Measurements from ENCODE around the gene LYPD8.
"Not testable (repeated sequence)": the region's sequence is repeated elsewhere in the genome, so short reads cannot be mapped to it uniquely, and the experiment has no call there.

The LYPD8 gene

GRCh38 chr1:248755517-248755916 lies at the start of gene LYPD8:
LYPD8 (minus strand) TSS chr1:248755759; CDS start chr1:248751081, 4,678 bp downstream.
- no peak for DNase-seq (ENCODE audit: low read depth in 2 of 3, low spot score in 1 of 3)

- no peak for DNase-seq (ENCODE audit: low read depth in 2 of 3, low spot score in 1 of 3)
Measured at GRCh38 chr1:248804771-248805681, 49.5 kb upstream of the LYPD8 start.

DNA sequence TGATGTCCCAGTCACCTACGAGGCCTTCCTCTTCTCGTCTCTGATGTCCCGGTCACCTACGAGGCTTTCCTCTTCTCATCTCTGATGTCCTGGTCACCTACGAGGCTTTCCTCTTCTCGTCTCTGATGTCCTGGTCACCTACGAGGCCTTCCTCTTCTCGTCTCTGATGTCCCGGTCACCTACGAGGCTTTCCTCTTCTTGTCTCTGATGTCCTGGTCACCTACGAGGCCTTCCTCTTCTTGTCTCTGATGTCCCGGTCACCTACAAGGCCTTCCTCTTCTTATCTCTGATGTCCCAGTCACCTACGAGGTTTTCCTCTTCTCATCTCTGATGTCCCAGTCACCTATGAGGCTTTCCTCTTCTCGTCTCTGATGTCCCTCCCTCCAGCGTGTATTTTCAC lies 47.9 kb upstream of the LYPD8 start:
- DNase-seq (ENCODE audit: low read depth in 2 of 3, low spot score in 1 of 3), result not testable (repeated sequence)

DNA sequence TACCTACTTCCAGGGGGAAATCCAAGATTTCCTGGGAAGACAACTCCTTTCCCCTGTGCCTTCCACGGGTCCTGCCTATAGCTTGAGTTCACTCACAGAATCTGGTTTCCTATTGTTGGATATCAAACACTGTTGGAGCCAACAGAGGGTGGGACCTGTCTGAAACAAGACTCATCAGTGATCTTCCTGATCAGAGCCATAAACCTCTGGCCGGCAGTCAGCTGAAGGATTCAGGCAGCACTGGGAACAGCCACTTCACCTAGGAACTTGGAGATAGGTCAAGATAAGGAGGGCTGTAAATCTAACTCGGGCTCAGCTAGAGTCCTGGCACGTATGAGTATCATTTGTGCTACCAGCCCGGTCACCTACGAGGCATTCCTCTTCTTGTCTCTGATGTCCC lies 46.9 kb upstream of the LYPD8 start:
- no peak for DNase-seq (ENCODE audit: low read depth in 2 of 3, low spot score in 1 of 3)

- no peak for DNase-seq (ENCODE audit: low read depth in 2 of 3, low spot score in 1 of 3)
Measured at GRCh38 chr1:248800459-248800858, 44.9 kb upstream of the LYPD8 start.

- DNase-seq (ENCODE audit: low read depth in 2 of 3, low spot score in 1 of 3), result no peak
Measured at GRCh38 chr1:248798791-248799190, 43.2 kb upstream of the LYPD8 start.

DNA sequence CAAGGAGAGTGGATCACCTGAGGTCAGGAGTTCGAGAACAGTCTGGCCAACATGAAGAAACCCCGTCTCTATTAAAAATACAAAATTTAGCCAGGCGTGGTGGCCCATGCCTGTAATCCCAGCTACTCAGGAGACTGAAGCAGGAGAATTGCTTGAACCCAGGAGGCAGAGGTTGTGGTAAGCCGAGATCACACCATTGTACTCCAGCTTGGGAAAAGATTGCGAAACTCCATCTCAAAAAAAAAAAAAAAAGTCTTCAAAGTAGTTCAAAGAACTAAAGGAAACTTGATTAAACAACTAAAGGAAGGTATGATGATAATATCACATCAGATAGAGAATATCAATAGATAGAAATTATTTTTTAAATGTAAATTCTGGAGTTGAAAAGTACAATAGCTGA lies 39.1 kb upstream of the LYPD8 start:
- not testable (repeated sequence) for DNase-seq (ENCODE audit: low read depth in 2 of 3, low spot score in 1 of 3)

DNA sequence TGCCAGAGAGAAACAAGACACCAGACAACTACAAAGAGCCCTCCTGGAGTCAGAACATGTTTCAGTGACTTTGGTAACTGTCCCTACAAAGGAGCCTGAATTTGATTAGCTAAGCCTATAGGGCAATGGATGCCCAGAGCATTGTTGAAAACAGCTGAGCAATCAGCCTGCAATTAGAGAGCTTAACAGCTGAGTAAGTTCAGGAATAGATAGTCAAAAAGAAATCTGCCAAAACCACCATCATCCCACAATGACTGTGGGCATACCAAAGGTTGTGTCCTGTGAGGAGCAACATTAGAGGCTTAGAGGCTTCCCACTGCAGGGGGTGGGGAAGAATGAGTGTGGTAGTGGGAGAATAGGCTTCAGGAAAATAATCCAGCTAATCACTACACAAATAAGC lies 38.0 kb upstream of the LYPD8 start:
- no peak for DNase-seq (ENCODE audit: low read depth in 2 of 3, low spot score in 1 of 3)

DNA sequence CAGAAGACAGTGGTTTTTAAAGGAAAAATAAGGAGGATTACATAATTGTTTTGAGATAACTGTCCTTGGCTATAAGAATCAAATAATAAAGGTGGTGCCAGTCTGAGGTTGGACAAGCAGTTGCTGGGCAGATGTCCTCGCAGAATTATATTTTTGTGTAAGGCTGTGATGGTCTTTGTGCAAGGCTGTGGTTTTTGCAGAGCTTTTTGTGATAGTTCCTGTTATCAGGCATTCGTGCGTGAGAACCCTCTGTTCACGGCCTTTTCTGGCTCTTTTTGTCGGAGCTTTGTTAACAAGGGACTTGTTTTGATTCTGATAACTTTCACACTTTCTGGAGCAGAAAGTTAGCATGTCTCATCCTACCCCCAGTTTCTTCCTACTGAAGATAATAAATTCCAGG lies 36.8 kb upstream of the LYPD8 start:
- no peak for DNase-seq (ENCODE audit: low read depth in 2 of 3, low spot score in 1 of 3)

GRCh38 chr1:248791010-248791409 lies 35.5 kb upstream of the LYPD8 start:
- no peak for DNase-seq (ENCODE audit: low read depth in 2 of 3, low spot score in 1 of 3)

GRCh38 chr1:248790456-248790855 lies 34.9 kb upstream of the LYPD8 start:
- DNase-seq (ENCODE audit: low read depth in 2 of 3, low spot score in 1 of 3), result no peak

GRCh38 chr1:248789337-248789736 lies 33.8 kb upstream of the LYPD8 start:
- DNase-seq (ENCODE audit: low read depth in 2 of 3, low spot score in 1 of 3), result not testable (repeated sequence)

GRCh38 chr1:248788327-248788726 lies 32.8 kb upstream of the LYPD8 start:
- no peak for DNase-seq (ENCODE audit: low read depth in 2 of 3, low spot score in 1 of 3)

- no peak for DNase-seq (ENCODE audit: low read depth in 2 of 3, low spot score in 1 of 3)
Measured at GRCh38 chr1:248787430-248787829, 31.9 kb upstream of the LYPD8 start.

- DNase-seq (ENCODE audit: low read depth in 2 of 3, low spot score in 1 of 3), result no peak
Measured at GRCh38 chr1:248786156-248786555, 30.6 kb upstream of the LYPD8 start.

- no peak for DNase-seq (ENCODE audit: low read depth in 2 of 3, low spot score in 1 of 3)
Measured at GRCh38 chr1:248783367-248783766, 27.8 kb upstream of the LYPD8 start.

GRCh38 chr1:248782416-248783141 lies 27.0 kb upstream of the LYPD8 start:
- DNase-seq (ENCODE audit: low read depth in 2 of 3, low spot score in 1 of 3), result no peak

- DNase-seq (ENCODE audit: low read depth in 2 of 3, low spot score in 1 of 3), result no peak
Measured at GRCh38 chr1:248779350-248779749, 23.8 kb upstream of the LYPD8 start.

GRCh38 chr1:248778906-248779305 lies 23.3 kb upstream of the LYPD8 start:
- no peak for DNase-seq (ENCODE audit: low read depth in 2 of 3, low spot score in 1 of 3)

- no peak for DNase-seq (ENCODE audit: low read depth in 2 of 3, low spot score in 1 of 3)
Measured at GRCh38 chr1:248776991-248777390, 21.4 kb upstream of the LYPD8 start.

DNA sequence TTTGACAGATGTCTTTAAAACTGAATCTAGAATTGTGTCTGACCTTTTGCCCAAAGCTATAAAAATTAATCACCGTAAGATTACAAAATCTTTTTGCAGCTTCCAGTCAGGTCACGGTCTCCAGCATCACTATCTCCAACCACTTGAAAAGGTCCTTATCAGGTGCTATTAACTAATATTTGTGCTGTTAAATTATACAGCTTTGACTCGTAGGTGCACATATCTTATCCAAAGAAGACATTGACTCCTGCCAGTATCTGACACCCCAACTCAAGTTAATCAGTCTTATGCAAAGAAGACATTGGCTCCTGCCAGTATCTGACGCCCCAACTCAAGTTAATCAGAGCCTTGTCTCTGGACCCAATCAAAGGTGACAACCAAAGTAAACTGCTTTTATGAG lies 19.9 kb upstream of the LYPD8 start:
- DNase-seq (ENCODE audit: low read depth in 2 of 3, low spot score in 1 of 3), result no peak

DNA sequence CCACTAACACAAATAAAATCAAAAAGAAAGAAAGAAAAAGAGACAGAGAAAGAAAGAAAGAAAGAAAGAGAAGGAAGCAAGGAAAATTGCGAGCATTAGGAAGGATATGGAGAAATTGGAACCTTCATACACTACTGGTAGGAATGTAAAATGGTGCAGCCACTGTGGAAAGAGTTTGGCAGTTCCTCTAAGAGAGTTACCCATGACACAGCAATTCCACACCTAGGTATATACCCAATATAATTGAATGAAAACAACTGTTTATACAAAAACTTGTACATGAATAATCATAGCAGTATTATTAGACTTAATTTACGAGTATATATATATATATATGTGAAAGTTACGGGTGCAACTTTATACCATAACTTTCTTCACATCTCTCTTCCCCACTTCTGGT lies 4.1 kb upstream of the LYPD8 start:
- DNase-seq (ENCODE audit: low read depth in 2 of 3, low spot score in 1 of 3), result no peak

All from stimulated activated CD4-positive, alpha-beta T cell treated with anti-CD3 and anti-CD28 coated beads, Interleukin-12 subunit alpha, Interleukin-12 subunit beta, amount 100 ng/mL, for 48 hours (primary cell).